Endometrial microvascular endothelial cells (primary cell): ENCODE measurements around the gene SSC4D. TPM values are rescaled to one million over a fixed set of nuclear protein-coding genes. Genes with fewer than 3 reads are reported as not detected.
"Not testable (repeated sequence)": the region's sequence is repeated elsewhere in the genome, so short reads cannot be mapped to it uniquely, and the experiment has no call there.

Source experiments
- in situ Hi-C: cut with HindIII; loops from 2 replicates; pipeline ENCODE4 v1.10.0; 2017; ENCODE audit warnings: low sequenced_read_pairs, low pct_unique_long_range_greater_than_20kb; ENCODE audit errors: inconsistent ontology term
- total RNA-seq: library from RNA; depleted of rRNA; stranded (reverse); fragments of >200 nt; gene quantifications from one replicate; pipeline ENCODE4 v1.2.3, GENCODE V29; 2015; ENCODE audit errors: inconsistent ontology term

Gene SSC4D
- total RNA-seq: not detected

- in situ Hi-C loops: no loop called here
Observed at GRCh38 chr7:76409537-76409936, at the start of gene SSC4D. SSC4D (minus strand) TSS chr7:76409697; CDS start chr7:76404439, 5,258 bp downstream.

- in situ Hi-C loops: not testable (repeated sequence)
Observed at GRCh38 chr7:76458504-76458903, 49.0 kb upstream of the SSC4D start.

- in situ Hi-C loops: not testable (repeated sequence)
Observed at GRCh38 chr7:76457017-76457416, 47.5 kb upstream of the SSC4D start.

- in situ Hi-C loops: not testable (repeated sequence)
Observed at GRCh38 chr7:76445577-76446008, 36.1 kb upstream of the SSC4D start.

- in situ Hi-C loops: not testable (repeated sequence)
Observed at GRCh38 chr7:76443846-76444245, 34.3 kb upstream of the SSC4D start.

- in situ Hi-C loops: not testable (repeated sequence)
Observed at GRCh38 chr7:76442664-76443446, 33.4 kb upstream of the SSC4D start.

- in situ Hi-C loops: not testable (repeated sequence)
Observed at GRCh38 chr7:76441792-76442191, 32.3 kb upstream of the SSC4D start.

- in situ Hi-C loops: not testable (repeated sequence)
Observed at GRCh38 chr7:76440404-76440803, 30.9 kb upstream of the SSC4D start.

- in situ Hi-C loops: not testable (repeated sequence)
Observed at GRCh38 chr7:76439120-76439888, 29.8 kb upstream of the SSC4D start.

GRCh38 chr7:76437873-76438272, 28.4 kb upstream of the SSC4D start:
- in situ Hi-C loops: not testable (repeated sequence)

GRCh38 chr7:76430836-76431235, 21.3 kb upstream of the SSC4D start:
- in situ Hi-C loops: no loop called here

- in situ Hi-C loops: no loop called here
Observed at GRCh38 chr7:76430211-76430610, 20.7 kb upstream of the SSC4D start.

GRCh38 chr7:76428868-76429805, 19.6 kb upstream of the SSC4D start:
- in situ Hi-C loops: no loop called here

GRCh38 chr7:76428149-76428823, 18.8 kb upstream of the SSC4D start:
- in situ Hi-C loops: no loop called here

GRCh38 chr7:76427635-76428034, 18.1 kb upstream of the SSC4D start:
- in situ Hi-C loops: no loop called here

- in situ Hi-C loops: no loop called here
Observed at GRCh38 chr7:76426246-76426645, 16.7 kb upstream of the SSC4D start.

GRCh38 chr7:76425558-76425957, 16.1 kb upstream of the SSC4D start:
- in situ Hi-C loops: not testable (repeated sequence)

- in situ Hi-C loops: no loop called here
Observed at GRCh38 chr7:76425156-76425555, 15.7 kb upstream of the SSC4D start.
